ENCODE data around the gene PCSK1N. TPM values are rescaled to one million over a fixed set of nuclear protein-coding genes. Genes with fewer than 3 reads are reported as not detected.
A peak's percentile ranks its signal among the peaks of the same experiment; 100 is the strongest.
"Not testable (repeated sequence)": the region's sequence is repeated elsewhere in the genome, so short reads cannot be mapped to it uniquely, and the experiment has no call there.

Gene PCSK1N
- total RNA-seq, 1 donor from 2014 or later = 0.67 TPM

DNA sequence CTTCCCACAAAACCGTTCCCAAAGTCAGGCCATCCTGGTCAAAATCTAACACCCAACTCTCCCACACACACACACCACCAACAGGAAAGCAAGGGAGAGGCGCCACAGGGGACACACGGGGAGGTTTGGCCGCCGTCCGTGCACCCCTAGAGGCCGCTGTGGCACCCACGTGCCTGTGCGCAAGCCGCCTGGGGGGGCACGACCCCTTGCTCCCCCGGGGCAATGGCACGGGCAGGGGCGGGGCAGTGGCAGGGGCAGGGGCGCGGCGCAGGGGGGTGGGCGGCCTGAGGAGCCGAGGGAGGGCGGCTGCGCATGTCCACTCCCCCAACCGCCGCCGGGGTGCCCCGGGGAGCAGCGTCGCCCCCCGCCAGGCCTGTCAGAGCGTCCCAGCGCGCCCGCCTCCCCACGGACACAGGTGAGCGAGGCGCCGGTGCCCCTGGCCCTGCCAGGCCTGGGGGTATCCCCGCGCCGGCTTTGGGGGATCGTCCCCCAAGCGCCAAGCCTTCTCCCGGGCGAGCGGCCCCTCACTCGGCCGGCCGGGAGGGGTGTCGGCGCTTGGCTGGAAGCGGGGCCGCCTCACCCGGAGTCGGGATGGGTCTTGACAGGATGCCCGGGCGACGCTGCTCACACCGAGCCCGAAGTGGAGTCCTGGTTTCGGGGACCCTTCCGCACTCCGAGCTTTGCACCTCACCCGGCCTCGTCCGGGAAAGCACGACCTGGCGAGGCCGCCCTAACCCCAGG lies 9.1 kb downstream of the PCSK1N start, which contains the start of gene ERAS:
TSS of gene ERAS (plus strand) at position 379 of the 741 bp plus-strand sequence. CDS start 2,611 bp downstream, outside the sequence.
- ATAC-seq = no peak
- intact Hi-C loops (cut with DNase I) = no loop called here
- DNase-seq (ENCODE audit: low spot score) = peak; percentile 56

DNA sequence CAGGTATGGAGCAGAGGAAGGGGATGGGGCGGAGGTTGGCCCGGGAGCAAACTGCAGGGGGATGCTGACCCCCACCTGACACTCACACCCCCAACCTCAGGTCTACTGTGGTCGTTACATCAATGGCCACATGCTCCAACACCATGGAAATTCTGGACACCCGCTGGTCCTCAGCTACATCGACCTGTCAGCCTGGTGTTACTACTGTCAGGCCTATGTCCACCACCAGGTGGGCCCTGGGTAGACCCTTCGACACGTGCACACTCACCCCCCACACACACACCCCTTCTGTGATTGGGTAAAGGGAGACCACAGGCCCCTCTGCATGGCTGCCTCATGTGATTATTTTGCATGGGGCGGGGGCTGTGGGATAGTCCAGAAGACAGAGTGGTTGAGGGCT lies 11.3 kb downstream of the PCSK1N start:
- ATAC-seq (no peak), DNase-seq (ENCODE audit: low spot score) (peak; percentile 40)
- intact Hi-C loops (cut with DNase I) = no loop called here

DNA sequence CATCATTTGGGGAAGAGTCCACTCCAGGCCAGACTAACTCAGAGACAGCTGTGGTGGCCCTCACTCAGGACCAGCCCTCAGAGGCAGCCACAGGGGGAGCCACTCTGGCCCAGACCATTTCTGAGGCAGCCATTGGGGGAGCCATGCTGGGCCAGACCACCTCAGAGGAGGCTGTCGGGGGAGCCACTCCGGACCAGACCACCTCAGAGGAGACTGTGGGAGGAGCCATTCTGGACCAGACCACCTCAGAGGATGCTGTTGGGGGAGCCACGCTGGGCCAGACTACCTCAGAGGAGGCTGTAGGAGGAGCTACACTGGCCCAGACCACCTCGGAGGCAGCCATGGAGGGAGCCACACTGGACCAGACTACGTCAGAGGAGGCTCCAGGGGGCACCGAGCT lies 12.4 kb downstream of the PCSK1N start:
- peak; percentile 49 for DNase-seq (ENCODE audit: low spot score)
- intact Hi-C loops (cut with DNase I) = no loop called here
- ATAC-seq = no peak

DNA sequence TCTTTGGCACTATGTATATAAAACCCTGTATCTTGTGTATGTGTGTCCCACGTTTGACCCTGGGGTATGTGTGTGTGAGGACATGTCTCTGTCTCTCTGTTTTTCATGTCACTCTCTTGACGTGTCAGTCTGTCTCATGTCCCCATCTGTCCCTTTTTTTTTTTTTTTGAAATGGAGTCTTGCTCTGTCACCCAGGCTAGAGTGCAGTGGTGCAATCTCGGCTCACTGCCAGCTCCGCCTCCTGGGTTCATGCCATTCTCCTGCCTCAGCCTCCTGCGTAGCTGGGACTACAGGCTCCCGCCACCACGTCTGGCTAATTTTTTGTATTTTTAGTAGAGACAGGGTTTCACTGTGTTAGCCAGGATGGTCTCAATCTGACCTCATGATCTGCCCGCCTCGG lies 16.0 kb downstream of the PCSK1N start:
- intact Hi-C loops (cut with DNase I); DNase-seq (ENCODE audit: low spot score); ATAC-seq: not testable (repeated sequence)

DNA sequence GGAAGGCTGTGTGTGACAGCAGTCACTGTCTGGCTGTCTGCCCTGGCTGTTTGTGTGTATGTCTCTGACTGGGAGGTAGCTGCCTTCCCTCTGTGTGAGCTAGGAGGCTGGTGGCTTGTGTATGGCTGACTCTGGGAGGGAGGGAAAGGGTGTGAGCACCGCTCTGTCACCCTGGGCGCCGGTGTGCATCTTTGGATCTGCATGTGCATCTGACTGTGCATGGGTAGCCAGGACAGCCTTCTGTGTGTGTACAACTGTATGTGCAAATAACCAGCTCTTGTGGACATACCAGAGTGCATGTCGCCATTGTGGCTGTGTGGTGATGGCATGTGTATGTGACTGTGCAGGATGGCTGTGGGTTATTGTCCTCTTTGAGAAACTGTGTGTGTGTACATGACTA lies 16.5 kb downstream of the PCSK1N start:
- ATAC-seq (no peak), DNase-seq (ENCODE audit: low spot score) (no peak)
- intact Hi-C loops (cut with DNase I) = no loop called here

DNA sequence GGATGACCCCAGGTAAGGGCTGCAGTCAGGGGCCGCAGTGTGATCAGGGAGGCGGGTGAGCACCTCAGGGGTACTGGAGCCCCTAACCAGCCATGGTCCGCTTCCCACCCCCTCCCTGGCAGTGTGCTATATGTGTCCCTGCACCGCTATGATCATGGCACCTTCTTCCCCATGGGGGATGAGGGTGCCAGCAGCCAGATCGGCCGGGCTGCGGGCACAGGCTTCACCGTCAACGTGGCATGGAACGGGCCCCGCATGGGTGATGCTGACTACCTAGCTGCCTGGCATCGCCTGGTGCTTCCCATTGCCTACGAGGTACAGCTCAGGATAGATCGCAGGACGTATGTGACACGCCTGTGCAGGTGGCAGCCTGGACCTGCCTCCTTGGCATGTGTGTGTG lies 17.3 kb downstream of the PCSK1N start:
- DNase-seq (ENCODE audit: low spot score) = no peak
- no peak for ATAC-seq
- intact Hi-C loops (cut with DNase I) = no loop called here

DNA sequence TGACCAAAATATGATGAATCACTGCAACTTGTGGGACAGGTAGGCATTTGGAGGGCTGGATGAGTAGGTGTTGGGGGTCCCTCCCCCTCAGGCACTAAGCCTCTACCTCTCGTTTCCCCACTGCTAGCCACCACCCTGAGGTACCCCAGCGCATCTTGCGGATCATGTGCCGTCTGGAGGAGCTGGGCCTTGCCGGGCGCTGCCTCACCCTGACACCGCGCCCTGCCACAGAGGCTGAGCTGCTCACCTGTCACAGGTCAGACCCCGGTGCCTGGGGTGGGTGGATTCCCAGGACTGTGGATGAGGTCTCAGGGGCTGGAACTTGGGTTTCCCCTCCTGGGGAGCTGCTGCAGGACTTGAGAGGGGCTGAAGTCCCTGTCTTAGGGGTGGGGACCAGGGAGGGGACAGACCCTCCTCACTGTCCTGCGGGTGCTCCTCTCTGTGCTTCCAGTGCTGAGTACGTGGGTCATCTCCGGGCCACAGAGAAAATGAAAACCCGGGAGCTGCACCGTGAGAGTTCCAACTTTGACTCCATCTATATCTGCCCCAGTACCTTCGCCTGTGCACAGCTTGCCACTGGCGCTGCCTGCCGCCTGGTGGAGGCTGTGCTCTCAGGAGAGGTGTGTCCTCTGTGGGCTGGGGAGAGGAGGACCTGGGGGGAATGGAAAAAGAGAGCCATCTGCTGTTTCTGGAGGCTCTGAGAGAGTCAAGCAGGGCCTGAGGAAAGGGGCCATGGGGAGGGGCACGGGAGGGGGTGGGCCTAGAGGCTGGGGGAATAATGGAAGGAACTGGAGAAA lies 19.2 kb downstream of the PCSK1N start:
- ATAC-seq = no peak
- intact Hi-C loops (cut with DNase I) = no loop called here
- no peak for DNase-seq (ENCODE audit: low spot score)

DNA sequence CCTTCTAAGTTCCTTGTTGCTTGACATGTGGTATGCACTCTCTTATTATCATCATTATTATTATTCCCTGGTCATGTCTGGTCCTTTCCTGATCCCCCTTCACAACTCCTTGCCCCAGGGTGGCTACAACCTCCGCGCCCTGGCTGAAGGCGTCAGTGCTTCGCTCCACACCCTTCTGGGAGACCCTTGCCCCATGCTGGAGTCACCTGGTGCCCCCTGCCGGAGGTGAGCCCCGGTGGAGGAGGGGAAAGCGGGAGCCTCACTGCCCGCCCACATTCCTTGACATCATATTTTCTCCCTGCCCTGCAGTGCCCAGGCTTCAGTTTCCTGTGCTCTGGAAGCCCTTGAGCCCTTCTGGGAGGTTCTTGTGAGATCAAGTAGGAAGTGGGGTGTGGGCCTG lies 20.1 kb downstream of the PCSK1N start:
- DNase-seq (ENCODE audit: low spot score) = no peak
- intact Hi-C loops (cut with DNase I) = no loop called here
- ATAC-seq = no peak

DNA sequence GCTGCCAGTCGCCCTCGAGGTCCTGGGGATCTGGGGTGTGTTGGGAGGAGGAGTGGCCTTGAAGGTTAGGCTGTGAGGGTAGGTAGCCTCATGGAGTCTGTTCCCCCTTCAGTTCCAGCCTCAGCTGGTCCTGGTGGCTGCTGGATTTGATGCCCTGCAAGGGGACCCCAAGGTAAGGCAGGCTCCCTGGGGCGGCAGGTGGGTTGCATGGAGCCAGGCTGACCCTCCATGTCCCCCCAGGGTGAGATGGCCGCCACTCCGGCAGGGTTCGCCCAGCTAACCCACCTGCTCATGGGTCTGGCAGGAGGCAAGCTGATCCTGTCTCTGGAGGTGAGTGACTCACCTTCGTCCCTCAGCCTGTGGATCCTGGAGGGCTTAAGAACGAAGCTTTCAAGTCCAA lies 20.7 kb downstream of the PCSK1N start:
- no peak for ATAC-seq
- intact Hi-C loops (cut with DNase I) = no loop called here
- DNase-seq (ENCODE audit: low spot score) = no peak

DNA sequence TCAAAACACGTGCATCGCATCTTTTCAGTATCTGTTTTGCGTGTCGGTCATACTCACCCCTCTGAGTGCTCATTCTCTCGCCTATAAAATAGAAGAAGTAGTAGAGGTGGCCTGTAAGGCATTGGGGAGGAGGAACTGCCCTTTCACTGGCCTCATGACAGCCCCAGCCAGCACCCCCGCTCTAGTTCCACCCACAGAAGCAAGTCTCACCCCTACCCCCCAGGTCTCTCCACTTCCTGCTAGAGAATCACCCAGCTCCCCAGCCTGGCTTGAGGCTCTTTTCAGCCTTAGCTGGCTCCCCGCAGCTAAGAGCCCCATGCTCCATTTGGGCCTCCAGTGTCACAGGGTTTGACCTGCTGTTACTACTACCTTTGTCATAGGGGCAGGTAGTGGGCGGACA lies 21.8 kb downstream of the PCSK1N start:
- ATAC-seq (no peak), DNase-seq (ENCODE audit: low spot score) (no peak)
- intact Hi-C loops (cut with DNase I) = no loop called here

DNA sequence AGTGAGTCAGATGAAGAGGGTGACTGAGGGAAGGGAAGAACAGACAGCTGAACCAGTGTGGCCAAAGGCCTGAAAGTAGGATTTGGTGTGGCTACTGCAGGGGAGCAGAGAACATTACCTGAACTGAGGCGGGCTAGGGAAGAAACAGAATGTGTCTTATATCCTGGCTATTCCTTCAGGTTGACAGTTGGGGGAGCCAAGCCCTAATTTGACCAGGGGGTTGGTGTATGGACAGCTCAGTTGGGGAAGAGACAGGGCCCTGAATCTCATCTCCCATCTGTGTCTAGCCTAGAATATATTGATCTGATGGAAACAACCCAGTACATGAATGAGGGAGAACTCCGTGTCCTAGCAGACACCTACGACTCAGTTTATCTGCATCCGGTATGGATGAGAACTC lies 29.3 kb downstream of the PCSK1N start:
- no peak for DNase-seq (ENCODE audit: low spot score)
- intact Hi-C loops (cut with DNase I) = no loop called here
- no peak for ATAC-seq

DNA sequence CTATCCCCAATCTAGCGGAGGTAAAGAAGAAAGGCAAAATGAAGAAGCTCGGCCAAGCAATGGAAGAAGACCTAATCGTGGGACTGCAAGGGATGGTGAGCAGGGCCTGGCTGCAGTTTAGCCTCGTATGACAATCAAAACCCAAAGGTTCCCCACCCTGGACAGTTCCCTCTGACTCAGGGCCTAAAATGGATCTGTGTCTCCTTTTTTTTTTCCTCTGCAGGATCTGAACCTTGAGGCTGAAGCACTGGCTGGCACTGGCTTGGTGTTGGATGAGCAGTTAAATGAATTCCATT lies 32.6 kb downstream of the PCSK1N start:
- DNase-seq (ENCODE audit: low spot score) = no peak
- intact Hi-C loops (cut with DNase I) = no loop called here
- ATAC-seq = no peak

DNA sequence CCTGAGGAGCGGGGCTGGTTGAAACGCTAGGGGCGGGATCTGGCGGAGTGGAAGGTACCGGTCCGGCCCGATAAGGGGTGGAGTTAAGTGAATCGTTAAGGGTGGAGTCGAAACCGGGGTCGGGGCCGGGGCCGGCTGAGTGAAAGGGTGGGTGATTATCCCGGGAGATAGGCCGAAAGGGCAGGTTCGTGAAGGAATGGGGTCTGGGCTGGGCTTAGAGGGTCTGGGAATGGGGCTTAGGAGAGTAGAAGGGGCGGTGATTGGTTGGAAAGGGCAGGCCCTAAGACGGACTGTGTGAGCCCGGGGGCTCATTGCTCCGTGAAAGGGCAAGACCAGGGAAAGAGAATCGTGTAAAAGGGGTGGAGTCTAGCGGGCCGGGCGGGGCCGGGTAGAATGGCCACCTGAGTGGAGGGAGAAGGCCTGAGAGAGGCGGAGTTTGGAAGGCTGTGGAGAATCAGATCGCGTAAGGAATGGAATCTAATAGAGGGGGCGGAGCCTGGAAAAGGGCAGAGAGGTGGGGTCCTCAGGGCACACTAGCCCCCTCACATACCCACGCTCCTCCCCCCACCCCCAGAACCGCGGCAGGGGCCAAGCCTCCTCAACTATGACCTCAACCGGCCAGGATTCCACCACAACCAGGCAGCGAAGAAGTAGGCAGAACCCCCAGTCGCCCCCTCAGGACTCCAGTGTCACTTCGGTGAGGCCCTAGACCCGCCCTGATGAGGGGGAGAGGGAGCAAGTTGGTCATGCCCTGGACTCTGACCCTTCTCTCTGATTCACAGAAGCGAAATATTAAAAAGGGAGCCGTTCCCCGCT lies 33.1 kb downstream of the PCSK1N start:
- DNase-seq (ENCODE audit: low spot score) (peak; percentile 88), ATAC-seq (peak; percentile 71)
- intact Hi-C loops (cut with DNase I) = no loop called here

DNA sequence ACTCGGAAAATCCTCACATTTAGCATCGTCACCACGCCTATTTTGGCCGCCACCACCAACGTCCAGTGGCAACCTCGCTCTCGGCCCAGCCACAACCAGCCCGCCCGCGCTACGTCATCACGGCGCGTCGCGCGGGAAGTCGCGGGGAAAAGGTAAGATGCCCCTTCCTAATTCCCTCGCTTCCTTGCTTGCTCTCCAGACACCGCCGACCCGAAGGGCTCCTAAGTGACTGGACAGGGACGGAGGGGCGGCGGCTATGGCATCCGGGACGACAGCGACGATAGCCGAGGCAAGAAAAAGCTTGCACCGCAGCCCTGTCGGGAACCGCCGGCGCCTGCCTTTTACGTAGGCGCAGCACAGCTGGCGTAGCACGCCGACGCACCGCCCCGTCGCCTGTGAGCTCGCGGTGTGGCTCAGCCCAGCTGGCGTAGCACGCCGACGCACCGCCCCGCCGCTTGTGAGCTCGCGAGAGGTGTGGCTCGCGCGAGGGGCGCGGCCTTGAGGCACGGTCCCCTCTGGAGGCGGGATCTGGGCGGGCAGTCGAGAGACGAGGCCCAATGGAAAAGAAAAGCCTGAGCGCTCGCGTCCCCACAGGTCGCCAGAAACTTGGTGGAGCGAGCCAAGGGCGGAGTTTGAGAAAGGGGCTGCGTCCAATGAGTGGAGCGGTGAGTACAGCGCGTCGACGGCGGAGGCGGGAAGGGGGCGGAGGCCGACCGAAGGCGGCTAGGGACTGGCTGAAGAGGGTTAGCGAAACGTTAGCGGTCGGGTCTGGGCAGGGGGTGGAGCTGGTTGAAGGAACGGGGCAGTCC lies 33.9 kb downstream of the PCSK1N start, which contains the start of gene HDAC6:
TSS of gene HDAC6 (plus strand) at position 788 of the 809 bp plus-strand sequence. CDS start 626 bp downstream, outside the sequence.
- ATAC-seq = peak; percentile 97
- DNase-seq (ENCODE audit: low spot score) = peak; percentile 96
- intact Hi-C loops (cut with DNase I) = no loop called here

DNA sequence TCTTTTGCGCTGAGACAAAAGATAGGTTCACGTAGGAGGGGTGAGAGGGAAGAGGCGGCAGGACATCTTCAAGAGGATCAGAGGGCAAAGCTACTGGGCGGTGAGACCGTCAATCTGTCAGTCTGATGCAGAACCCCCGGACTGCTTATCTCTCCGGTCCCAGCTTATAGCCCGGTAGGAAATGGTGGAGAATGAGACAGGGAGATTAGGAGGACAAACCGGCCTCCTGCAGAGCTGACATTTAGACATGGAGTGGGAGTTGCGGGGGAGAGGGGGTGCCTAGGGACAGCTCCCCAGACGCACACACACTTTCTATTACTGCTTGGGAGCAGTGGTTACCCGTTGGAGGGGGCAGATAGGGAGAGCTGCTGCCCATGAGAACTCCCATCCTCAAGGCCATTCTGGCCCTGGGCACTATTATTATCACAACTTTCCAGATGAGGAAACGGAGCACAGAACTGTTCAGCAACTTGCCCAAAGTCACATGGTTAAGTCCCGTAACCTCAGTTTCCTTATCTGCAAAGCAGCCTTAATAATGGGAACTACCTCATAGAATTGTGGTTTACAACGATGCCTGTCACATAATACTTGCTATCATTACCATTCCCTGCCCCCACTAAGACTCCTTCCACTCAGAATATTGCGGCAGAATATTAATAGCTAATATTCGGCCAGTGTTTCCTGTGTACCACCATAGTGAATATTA lies 34.7 kb downstream of the PCSK1N start:
- ATAC-seq = no peak
- intact Hi-C loops (cut with DNase I) = no loop called here
- DNase-seq (ENCODE audit: low spot score) = no peak

DNA sequence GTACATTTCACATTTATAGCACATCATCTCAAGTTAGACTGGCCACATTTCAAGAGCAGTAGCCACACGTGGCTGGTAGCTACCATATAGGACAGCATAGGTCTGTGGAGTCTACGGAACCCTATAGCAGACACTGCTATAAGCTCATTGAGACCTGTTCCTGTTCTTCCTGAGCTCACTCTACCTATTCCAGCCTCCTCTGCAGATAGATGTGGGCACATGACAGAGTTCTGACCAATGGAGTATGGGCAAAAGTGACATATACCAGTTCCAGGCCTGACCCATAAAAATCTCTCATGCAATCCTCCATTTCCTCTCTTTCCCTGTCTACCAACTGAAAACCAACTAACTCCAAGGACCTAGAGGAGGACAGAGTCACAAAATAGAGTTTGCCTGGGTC lies 37.1 kb downstream of the PCSK1N start:
- ATAC-seq (no peak), DNase-seq (ENCODE audit: low spot score) (no peak)
- intact Hi-C loops (cut with DNase I) = no loop called here

DNA sequence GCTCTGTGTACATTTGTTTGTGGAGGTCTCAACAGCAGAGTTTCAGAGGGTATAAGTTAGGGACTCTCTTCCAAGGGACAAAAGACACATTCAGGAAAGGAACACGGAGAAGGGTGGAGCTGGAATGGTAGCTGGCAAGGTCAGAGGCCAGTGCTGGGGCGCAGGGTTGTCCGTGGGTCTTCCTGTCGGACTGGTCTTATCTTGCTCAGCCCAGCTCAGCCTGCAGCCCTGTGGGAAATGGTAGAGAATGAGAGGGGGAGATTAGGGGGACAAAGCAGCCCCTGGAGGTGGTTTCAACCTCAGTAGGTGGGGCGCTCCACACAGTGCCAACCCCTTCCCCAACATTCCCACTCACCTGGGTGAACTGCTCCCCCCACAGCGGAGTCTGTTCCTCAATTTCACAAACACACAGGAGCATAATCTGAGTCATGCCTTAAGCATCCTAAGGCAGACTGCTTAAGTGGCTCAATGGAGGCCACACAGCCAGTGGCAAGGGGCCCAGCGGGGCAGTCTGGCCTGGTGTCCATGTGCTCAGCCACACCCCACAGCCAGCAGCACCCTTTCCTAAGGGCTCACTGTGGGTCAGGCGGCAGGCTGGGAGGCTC lies 40.4 kb downstream of the PCSK1N start:
- intact Hi-C loops (cut with DNase I) = no loop called here
- DNase-seq (ENCODE audit: low spot score) (no peak), ATAC-seq (no peak)

DNA sequence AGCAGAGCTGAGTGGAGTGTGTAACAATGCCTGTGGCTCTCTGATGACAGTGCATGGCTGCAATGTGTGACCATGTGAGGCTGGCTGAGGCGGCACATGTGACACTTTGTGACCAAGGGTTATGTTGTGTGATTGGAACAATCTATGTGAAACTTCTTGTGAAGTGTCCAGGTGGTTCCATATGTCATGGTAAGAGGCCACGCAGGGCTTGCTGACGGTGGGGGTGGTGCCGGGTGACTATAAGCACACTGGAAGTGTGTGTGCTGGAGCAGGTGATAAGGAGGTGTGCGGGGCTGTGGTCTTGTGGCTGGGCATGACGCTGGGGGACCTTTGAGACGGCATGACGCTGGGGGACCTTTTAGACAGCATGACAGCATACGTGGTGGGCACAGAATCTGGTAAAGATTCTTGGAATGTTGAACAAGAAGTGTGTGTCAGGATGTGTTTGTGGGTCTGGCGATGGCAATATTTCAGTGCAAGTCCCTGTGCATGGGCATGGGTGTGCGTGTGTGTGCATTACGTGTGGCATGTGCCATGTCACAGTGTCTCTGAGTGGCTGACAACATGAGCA lies 41.0 kb downstream of the PCSK1N start:
- intact Hi-C loops (cut with DNase I) = no loop called here
- DNase-seq (ENCODE audit: low spot score) (no peak), ATAC-seq (no peak)
